ENCODE measurements around the gene SLC25A45. TPM values are rescaled to one million over a fixed set of nuclear protein-coding genes. Genes with fewer than 3 reads are reported as not detected.

Gene SLC25A45
- total and polyA plus RNA-seq, 4 donors: 5.6 to 16.0 (median 9.9) TPM

GRCh38 chr11:65378208-65378927 is 4.1 kb downstream of the SLC25A45 start:
- H3K4me3 ChIP-seq (ENCODE audit: low read length in 2 of 2): no peak overlapping the region
- no peak overlapping the region for H3K27ac ChIP-seq (ENCODE audit: low read depth in 1 of 2, low read length in 2 of 2)
- no peaks in the 10 kb centered on the region for H3K27me3 ChIP-seq (ENCODE audit: control insufficient read depth in 1 of 2, insufficient read depth in 2 of 2, low read length in 1 of 2)
- DNase-seq (peak in 1 of 2 donors; percentile 76), ATAC-seq (ENCODE audit: low FRiP score) (no peak)
- no peaks in the 10 kb centered on the region for H3K9me3 ChIP-seq (ENCODE audit: control insufficient read depth, low read length)
- H3K36me3 ChIP-seq (ENCODE audit: control insufficient read depth in 1 of 2, insufficient read depth in 2 of 2, low read length in 1 of 2): no peaks in the 10 kb centered on the region
- 85 to 89% methylated on average over 19 of the region's 19 CpGs for WGBS, 2 donors
- intact Hi-C loops (cut with DNase I): loop anchor here in 1 of 2 donors (5.0 kb wide), 1 partner anchor 134 kb away; no protein-coding TSS in a partner anchor
- no peaks in the 10 kb centered on the region for H3K4me1 ChIP-seq (ENCODE audit: control insufficient read depth in 1 of 2, insufficient read depth in 2 of 2, low read length in 2 of 2)

- intact Hi-C loops (cut with DNase I): loop anchor here in 1 of 2 donors (5.0 kb wide), 1 partner anchor 135 kb away; no protein-coding TSS in a partner anchor
- no peak for ATAC-seq (ENCODE audit: low FRiP score)
- WGBS, 2 donors: 90 to 91% methylated on average over 8 of the region's 8 CpGs
Measured at GRCh38 chr11:65377777-65378176, 4.7 kb downstream of the SLC25A45 start.

DNA sequence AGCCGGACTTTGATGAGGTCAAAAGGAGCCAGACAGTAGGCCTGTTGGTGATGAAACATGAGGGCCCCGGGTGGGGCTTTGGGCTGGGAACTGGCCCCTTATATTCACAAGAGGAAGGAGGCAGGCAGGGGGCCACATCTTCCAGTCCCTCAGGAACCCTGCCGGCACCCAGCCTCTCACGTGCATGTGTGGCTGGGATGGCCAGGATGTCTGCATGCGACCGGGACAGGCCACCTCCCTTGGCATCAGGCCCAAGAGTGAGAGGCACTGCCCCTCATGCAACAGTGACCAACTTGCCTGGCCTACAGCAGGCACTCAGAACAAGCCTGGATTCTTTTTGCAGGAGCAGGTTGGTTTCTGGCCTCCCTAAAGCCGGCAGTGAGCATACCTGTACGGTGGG is 5.4 kb downstream of the SLC25A45 start:
- peak in 1 of 2 donors; percentile 44 for DNase-seq
- no peak for ATAC-seq (ENCODE audit: low FRiP score)
- Histone ChIP-seq H3K9me3 (ENCODE audit: control insufficient read depth, low read length) (no peaks in the 10 kb centered on the region), H3K36me3 (ENCODE audit: control insufficient read depth in 1 of 2, insufficient read depth in 2 of 2, low read length in 1 of 2) (no peaks in the 10 kb centered on the region), H3K27ac (ENCODE audit: low read depth in 1 of 2, low read length in 2 of 2) (no peak overlapping the region), H3K4me1 (ENCODE audit: control insufficient read depth in 1 of 2, insufficient read depth in 2 of 2, low read length in 2 of 2) (no peaks in the 10 kb centered on the region), H3K4me3 (ENCODE audit: low read length in 2 of 2) (no peak overlapping the region), H3K27me3 (ENCODE audit: control insufficient read depth in 1 of 2, insufficient read depth in 2 of 2, low read length in 1 of 2) (no peaks in the 10 kb centered on the region)
- WGBS, 2 donors: 60 to 67% methylated on average over 8 of the region's 8 CpGs
- intact Hi-C loops (cut with DNase I): loop anchor here in 1 of 2 donors (5.0 kb wide), 1 partner anchor 135 kb away; no protein-coding TSS in a partner anchor

More at GRCh38 chr11:65377777-65378176, 4.7 kb downstream of the SLC25A45 start:
- Histone ChIP-seq H3K27me3 (ENCODE audit: control insufficient read depth in 1 of 2, insufficient read depth in 2 of 2, low read length in 1 of 2) (no peaks in the 10 kb centered on the region), H3K27ac (ENCODE audit: low read depth in 1 of 2, low read length in 2 of 2) (no peak overlapping the region), H3K4me1 (ENCODE audit: control insufficient read depth in 1 of 2, insufficient read depth in 2 of 2, low read length in 2 of 2) (no peaks in the 10 kb centered on the region), H3K9me3 (ENCODE audit: control insufficient read depth, low read length) (no peaks in the 10 kb centered on the region), H3K36me3 (ENCODE audit: control insufficient read depth in 1 of 2, insufficient read depth in 2 of 2, low read length in 1 of 2) (no peaks in the 10 kb centered on the region), H3K4me3 (ENCODE audit: low read length in 2 of 2) (no peak overlapping the region)
- no peak for DNase-seq

DNA sequence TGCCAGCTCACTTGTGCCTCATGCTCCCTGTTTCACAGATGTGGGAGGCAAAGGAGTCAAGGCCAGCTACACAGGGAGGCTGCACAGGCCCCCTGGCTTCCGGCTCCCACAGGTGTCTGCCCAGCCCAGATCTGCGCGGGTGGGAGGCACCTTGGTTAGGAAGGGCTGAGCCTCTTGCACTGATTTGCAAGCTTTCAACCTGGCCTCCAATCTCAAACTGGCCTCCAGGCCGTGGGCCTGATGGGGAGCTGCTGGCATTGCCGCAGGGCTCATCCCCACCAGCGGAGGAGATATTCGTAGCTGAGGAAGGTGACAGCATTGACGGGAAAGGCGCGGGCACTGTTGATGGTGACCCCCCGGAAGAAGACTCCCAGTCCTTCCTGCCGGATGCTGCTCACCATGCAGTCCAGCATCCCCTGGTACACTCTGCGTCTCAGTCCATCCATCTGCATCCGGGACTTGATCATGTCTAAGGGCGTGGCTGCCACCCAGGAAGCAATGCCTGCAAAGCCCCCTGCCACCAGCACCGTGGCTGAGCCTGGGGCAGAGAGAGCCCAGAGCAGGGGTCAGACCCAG is 6.2 kb downstream of the SLC25A45 start:
- no peak overlapping the region for H3K27ac ChIP-seq (ENCODE audit: low read depth in 1 of 2, low read length in 2 of 2)
- no peaks in the 10 kb centered on the region for H3K9me3 ChIP-seq (ENCODE audit: control insufficient read depth, low read length)
- H3K36me3 ChIP-seq (ENCODE audit: control insufficient read depth in 1 of 2, insufficient read depth in 2 of 2, low read length in 1 of 2): no peaks in the 10 kb centered on the region
- H3K4me1 ChIP-seq (ENCODE audit: control insufficient read depth in 1 of 2, insufficient read depth in 2 of 2, low read length in 2 of 2): no peaks in the 10 kb centered on the region
- no peak overlapping the region for H3K4me3 ChIP-seq (ENCODE audit: low read length in 2 of 2)
- 85 to 87% methylated on average over 16 of the region's 16 CpGs for WGBS, 2 donors
- DNase-seq (no peak), ATAC-seq (ENCODE audit: low FRiP score) (no peak)
- no peaks in the 10 kb centered on the region for H3K27me3 ChIP-seq (ENCODE audit: control insufficient read depth in 1 of 2, insufficient read depth in 2 of 2, low read length in 1 of 2)
- intact Hi-C loops (cut with DNase I): loop anchor here in 1 of 2 donors (5.0 kb wide), 1 partner anchor 136 kb away; no protein-coding TSS in a partner anchor

- Histone ChIP-seq H3K4me3 (ENCODE audit: low read length in 2 of 2) (no peak overlapping the region), H3K36me3 (ENCODE audit: control insufficient read depth in 1 of 2, insufficient read depth in 2 of 2, low read length in 1 of 2) (no peaks in the 10 kb centered on the region), H3K27me3 (ENCODE audit: control insufficient read depth in 1 of 2, insufficient read depth in 2 of 2, low read length in 1 of 2) (no peaks in the 10 kb centered on the region), H3K4me1 (ENCODE audit: control insufficient read depth in 1 of 2, insufficient read depth in 2 of 2, low read length in 2 of 2) (no peaks in the 10 kb centered on the region), H3K27ac (ENCODE audit: low read depth in 1 of 2, low read length in 2 of 2) (no peak overlapping the region), H3K9me3 (ENCODE audit: control insufficient read depth, low read length) (no peaks in the 10 kb centered on the region)
- 88 to 92% methylated on average over 8 of the region's 8 CpGs for WGBS, 2 donors
- DNase-seq: no peak
- intact Hi-C loops (cut with DNase I): loop anchor here in 1 of 2 donors (5.0 kb wide), 1 partner anchor 137 kb away; no protein-coding TSS in a partner anchor
- no peak for ATAC-seq (ENCODE audit: low FRiP score)
Measured at GRCh38 chr11:65375012-65375411, 7.4 kb downstream of the SLC25A45 start.

DNA sequence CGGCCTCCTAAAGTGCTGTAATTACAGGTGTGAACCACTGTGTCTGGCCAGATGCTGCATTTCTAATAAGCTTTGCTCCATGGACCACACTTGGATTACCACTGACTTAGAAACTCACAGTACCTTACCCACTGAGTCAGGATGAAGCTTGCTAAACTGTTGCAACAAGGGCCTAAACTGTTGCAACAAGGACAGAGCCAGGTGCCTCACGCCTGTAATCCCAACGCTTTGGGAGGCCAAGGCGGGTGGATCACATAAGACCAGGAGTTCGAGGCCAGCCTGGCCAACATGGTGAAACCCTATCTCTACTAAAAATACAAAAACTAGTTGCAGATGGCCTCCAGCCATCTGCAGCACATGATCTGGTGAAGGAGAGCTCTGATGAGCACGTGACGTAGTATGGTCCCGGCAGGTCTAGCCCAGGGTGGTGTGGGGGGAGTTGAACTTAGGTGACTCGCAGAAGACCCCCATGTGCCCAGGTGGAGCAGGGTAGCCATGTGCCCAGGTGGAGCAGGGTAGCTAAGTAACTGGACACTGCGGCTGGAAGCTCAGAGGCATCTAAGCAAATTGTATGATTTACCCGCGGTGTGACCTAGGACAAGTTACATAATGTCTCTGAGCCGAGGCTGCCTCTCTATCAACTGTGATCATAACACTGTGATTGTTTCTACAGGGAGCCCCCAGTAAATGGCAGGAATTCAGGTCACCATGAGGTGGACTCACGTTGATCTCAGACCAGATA is 8.4 kb downstream of the SLC25A45 start:
- Histone ChIP-seq H3K4me3 (ENCODE audit: low read length in 2 of 2) (no peak overlapping the region), H3K36me3 (ENCODE audit: control insufficient read depth in 1 of 2, insufficient read depth in 2 of 2, low read length in 1 of 2) (no peaks in the 10 kb centered on the region), H3K27me3 (ENCODE audit: control insufficient read depth in 1 of 2, insufficient read depth in 2 of 2, low read length in 1 of 2) (no peaks in the 10 kb centered on the region), H3K27ac (ENCODE audit: low read depth in 1 of 2, low read length in 2 of 2) (no peak overlapping the region), H3K9me3 (ENCODE audit: control insufficient read depth, low read length) (no peaks in the 10 kb centered on the region), H3K4me1 (ENCODE audit: control insufficient read depth in 1 of 2, insufficient read depth in 2 of 2, low read length in 2 of 2) (no peaks in the 10 kb centered on the region)
- DNase-seq (no peak), ATAC-seq (ENCODE audit: low FRiP score) (no peak)
- WGBS, 2 donors: 76 to 77% methylated on average over 14 of the region's 14 CpGs
- intact Hi-C loops (cut with DNase I): no loop called here

- no peaks in the 10 kb centered on the region for H3K36me3 ChIP-seq (ENCODE audit: control insufficient read depth in 1 of 2, insufficient read depth in 2 of 2, low read length in 1 of 2)
- no peaks in the 10 kb centered on the region for H3K4me1 ChIP-seq (ENCODE audit: control insufficient read depth in 1 of 2, insufficient read depth in 2 of 2, low read length in 2 of 2)
- DNase-seq (no peak), ATAC-seq (ENCODE audit: low FRiP score) (no peak)
- H3K27me3 ChIP-seq (ENCODE audit: control insufficient read depth in 1 of 2, insufficient read depth in 2 of 2, low read length in 1 of 2): no peaks in the 10 kb centered on the region
- H3K27ac ChIP-seq (ENCODE audit: low read depth in 1 of 2, low read length in 2 of 2): peak overlapping the region in 1 of 2 donors; percentile 94
- no peak overlapping the region for H3K4me3 ChIP-seq (ENCODE audit: low read length in 2 of 2)
- intact Hi-C loops (cut with DNase I): no loop called here
- WGBS, 2 donors: 41 to 50% methylated on average over 6 of the region's 6 CpGs
- H3K9me3 ChIP-seq (ENCODE audit: control insufficient read depth, low read length): no peaks in the 10 kb centered on the region
Measured at GRCh38 chr11:65370659-65371049, 11.8 kb downstream of the SLC25A45 start.

- peak; percentile 79 for ATAC-seq (ENCODE audit: low FRiP score)
- WGBS, 2 donors: 4 to 10% methylated on average over 4 of the region's 4 CpGs
- Histone ChIP-seq H3K4me3 (ENCODE audit: low read length in 2 of 2) (no peak overlapping the region), H3K27me3 (ENCODE audit: control insufficient read depth in 1 of 2, insufficient read depth in 2 of 2, low read length in 1 of 2) (no peaks in the 10 kb centered on the region), H3K9me3 (ENCODE audit: control insufficient read depth, low read length) (no peaks in the 10 kb centered on the region), H3K27ac (ENCODE audit: low read depth in 1 of 2, low read length in 2 of 2) (no peak overlapping the region), H3K4me1 (ENCODE audit: control insufficient read depth in 1 of 2, insufficient read depth in 2 of 2, low read length in 2 of 2) (no peaks in the 10 kb centered on the region), H3K36me3 (ENCODE audit: control insufficient read depth in 1 of 2, insufficient read depth in 2 of 2, low read length in 1 of 2) (no peaks in the 10 kb centered on the region)
- DNase-seq: no peak
- intact Hi-C loops (cut with DNase I): loop anchor here (2.0 to 5.0 kb wide), 4 partner anchors 50 to 151 kb away; no protein-coding TSS in a partner anchor
Measured at GRCh38 chr11:65366340-65366773, 16.1 kb downstream of the SLC25A45 start.
